A673 (cell line): ENCODE measurements around the gene EML1. TPM values are rescaled to one million over a fixed set of nuclear protein-coding genes. Genes with fewer than 3 reads are reported as not detected.
A peak's percentile ranks its signal among the peaks of the same experiment; 100 is the strongest.

Experiments
- BruUV-seq: library from RNA; stranded (reverse); fragments of 400-500 nt; replicated peaks from 2 replicates; lab custom pipeline; 2021; lab: Mats Ljungman, UMichigan
- CTCF ChIA-PET: fragments of 300-600 bp; sonication (Branson Sonifier 250); formaldehyde crosslinking; loops from one replicate; lab custom pipeline; 2022; ENCODE audit warnings: antibody characterized with exemption; lab: Charles Lee
- POLR2A ChIA-PET: fragments of 300-600 bp; sonication (Branson Sonifier 250); formaldehyde crosslinking; loops from one replicate; lab custom pipeline; 2022; ENCODE audit warnings: antibody characterized with exemption; ENCODE audit not compliant: low non-redundant PET; lab: Charles Lee
- DNase-seq: peaks from one replicate; pipeline ENCODE4 v3.0.0-alpha.2; 2015; ENCODE audit warnings: low spot score
- H3K27ac ChIP-seq: fragments of 200-600 bp; sonication (generic); 2 replicates; pipeline ENCODE4 v1.5.1; 2016; ENCODE audit warnings: mixed run types, low read depth, mild to moderate bottlenecking, mixed read lengths, antibody characterized with exemption, low read length; ENCODE audit not compliant: poor library complexity, severe bottlenecking
- H3K27me3 ChIP-seq: fragments of 200-600 bp; sonication (generic); replicated peaks from 2 replicates; pipeline ENCODE4 v1.6.1; 2017; ENCODE audit warnings: mixed run types, low read depth, mild to moderate bottlenecking, mixed read lengths, antibody characterized with exemption, low read length; ENCODE audit not compliant: insufficient read depth, poor library complexity
- H3K36me3 ChIP-seq: fragments of 200-600 bp; sonication (generic); 2 replicates; pipeline ENCODE4 v1.6.1; 2016; ENCODE audit warnings: mixed run types, mild to moderate bottlenecking, mixed read lengths, antibody characterized with exemption, low read length; ENCODE audit not compliant: insufficient read depth, poor library complexity, severe bottlenecking
- H3K4me1 ChIP-seq: fragments of 200-600 bp; sonication (generic); 2 replicates; pipeline ENCODE4 v1.6.1; 2017; ENCODE audit warnings: mixed run types, mild to moderate bottlenecking, mixed read lengths, antibody characterized with exemption, low read length; ENCODE audit not compliant: insufficient read depth, poor library complexity, severe bottlenecking
- H3K4me3 ChIP-seq: fragments of 200-600 bp; sonication (generic); 2 replicates; pipeline ENCODE4 v1.5.1; 2016; ENCODE audit warnings: low read depth, mixed run types, mild to moderate bottlenecking, mixed read lengths, low read length; ENCODE audit not compliant: poor library complexity, severe bottlenecking
- H3K9me3 ChIP-seq: fragments of 200-600 bp; sonication (generic); 2 replicates; pipeline ENCODE4 v1.6.1; 2016; ENCODE audit warnings: mixed run types, low read depth, mild to moderate bottlenecking, mixed read lengths, antibody characterized with exemption, low read length; ENCODE audit not compliant: poor library complexity, severe bottlenecking
- EZH2 ChIP-seq: fragments of 200-600 bp; sonication (generic); IDR thresholded peaks from 2 replicates; pipeline ENCODE4 v1.6.1; 2017; ENCODE audit warnings: borderline replicate concordance, low read depth, mild to moderate bottlenecking, mixed read lengths, antibody characterized with exemption, low read length; ENCODE audit not compliant: poor library complexity, severe bottlenecking
- intact Hi-C: fragments of 100-400 bp; cut with micrococcal nuclease; formaldehyde crosslinking; loops from one replicate; pipeline ENCODE4 v1.10.0; 2022; ENCODE audit not compliant: unreplicated experiment
- total RNA-seq: library from RNA; stranded (reverse); gene quantifications from 2 replicates; pipeline ENCODE4 v1.2.3, GENCODE V29; 2021
- TF ChIP-seq, protein P1 (sequence below): fragments of 300-800, 200-600 bp; sonication (generic); conservative IDR thresholded peaks from 2 replicates; pipeline ENCODE4 v1.5.1; 2017; ENCODE audit warnings: low read depth, mild to moderate bottlenecking, antibody characterized with exemption, low read length, moderate library complexity, mixed read lengths

Gene EML1
- total RNA-seq, 1 experiment from 2014 or later = 34.1 TPM

GRCh38 chr14:99968941-99969340 lies 175.7 kb downstream of the EML1 start:
- intact Hi-C loops = no loop called here
- ChIA-PET POLR2A (no interaction called here), CTCF (no interaction called here)
- Histone ChIP-seq H3K36me3 (no peaks in the 10 kb centered on the region), H3K27me3 (no peaks in the 10 kb centered on the region), H3K4me1 (no peaks in the 10 kb centered on the region), H3K4me3 (no peak overlapping the region), H3K9me3 (peaks cover 3% of the 10 kb centered on the region), H3K27ac (no peak overlapping the region)
- TF ChIP-seq EZH2 = no peak
- TF ChIP-seq, protein P1, sequence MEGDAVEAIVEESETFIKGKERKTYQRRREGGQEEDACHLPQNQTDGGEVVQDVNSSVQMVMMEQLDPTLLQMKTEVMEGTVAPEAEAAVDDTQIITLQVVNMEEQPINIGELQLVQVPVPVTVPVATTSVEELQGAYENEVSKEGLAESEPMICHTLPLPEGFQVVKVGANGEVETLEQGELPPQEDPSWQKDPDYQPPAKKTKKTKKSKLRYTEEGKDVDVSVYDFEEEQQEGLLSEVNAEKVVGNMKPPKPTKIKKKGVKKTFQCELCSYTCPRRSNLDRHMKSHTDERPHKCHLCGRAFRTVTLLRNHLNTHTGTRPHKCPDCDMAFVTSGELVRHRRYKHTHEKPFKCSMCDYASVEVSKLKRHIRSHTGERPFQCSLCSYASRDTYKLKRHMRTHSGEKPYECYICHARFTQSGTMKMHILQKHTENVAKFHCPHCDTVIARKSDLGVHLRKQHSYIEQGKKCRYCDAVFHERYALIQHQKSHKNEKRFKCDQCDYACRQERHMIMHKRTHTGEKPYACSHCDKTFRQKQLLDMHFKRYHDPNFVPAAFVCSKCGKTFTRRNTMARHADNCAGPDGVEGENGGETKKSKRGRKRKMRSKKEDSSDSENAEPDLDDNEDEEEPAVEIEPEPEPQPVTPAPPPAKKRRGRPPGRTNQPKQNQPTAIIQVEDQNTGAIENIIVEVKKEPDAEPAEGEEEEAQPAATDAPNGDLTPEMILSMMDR = no peak
- DNase-seq = no peak
- no TSS peak for BruUV-seq

GRCh38 chr14:99969673-99970322 lies 176.6 kb downstream of the EML1 start:
- Histone ChIP-seq H3K9me3 (peaks cover 5% of the 10 kb centered on the region), H3K27ac (no peak overlapping the region), H3K4me1 (no peaks in the 10 kb centered on the region), H3K36me3 (no peaks in the 10 kb centered on the region), H3K4me3 (no peak overlapping the region), H3K27me3 (no peaks in the 10 kb centered on the region)
- POLR2A ChIA-PET = no interaction called here
- BruUV-seq = no TSS peak
- TF ChIP-seq EZH2 = no peak
- TF ChIP-seq, protein P1 = no peak
- CTCF ChIA-PET = no interaction called here
- intact Hi-C loops = no loop called here
- no peak for DNase-seq

- intact Hi-C loops = no loop called here
- TF ChIP-seq EZH2 = no peak
- TF ChIP-seq, protein P1 = no peak
- DNase-seq = peak; percentile 94
- Histone ChIP-seq H3K9me3 (peaks cover 12% of the 10 kb centered on the region), H3K27me3 (no peaks in the 10 kb centered on the region), H3K4me3 (peak overlapping the region; percentile 79), H3K36me3 (no peaks in the 10 kb centered on the region), H3K4me1 (no peaks in the 10 kb centered on the region), H3K27ac (peak overlapping the region; percentile 83)
- ChIA-PET POLR2A (interaction anchor here (0.6 kb wide), 1 partner anchor 287 kb away, joined by 7 read pairs; the partner anchor contains the start of gene CYP46A1), CTCF (interaction anchor here (0.6 kb wide), 1 partner anchor 288 kb away, joined by 3 read pairs; no protein-coding TSS in a partner anchor)
- BruUV-seq = no TSS peak
These were observed 178.1 kb downstream of the EML1 start for GRCh38 chr14:99971087-99971940.
